Putamen (tissue), 1 donor: Measurements from ENCODE around the gene KCNH5.
"Not testable (repeated sequence)": the region's sequence is repeated elsewhere in the genome, so short reads cannot be mapped to it uniquely, and the experiment has no call there.

Experiments
- DNase-seq: peaks from one replicate; pipeline ENCODE4 v3.0.0-alpha.2; 2016; ENCODE audit warnings: low spot score

The KCNH5 gene

GRCh38 chr14:62882967-62883366 is 162.3 kb downstream of the KCNH5 start:
- DNase-seq, result no peak

- DNase-seq, result no peak
Observed at GRCh38 chr14:62866376-62866775, 178.9 kb downstream of the KCNH5 start.

GRCh38 chr14:62864588-62864987 is 180.7 kb downstream of the KCNH5 start:
- DNase-seq, result no peak

- DNase-seq, result not testable (repeated sequence)
Observed at GRCh38 chr14:62858011-62858410, 187.2 kb downstream of the KCNH5 start.

- DNase-seq, result no peak
Observed at GRCh38 chr14:62854951-62855350, 190.3 kb downstream of the KCNH5 start.

GRCh38 chr14:62847168-62847567 is 198.1 kb downstream of the KCNH5 start:
- no peak for DNase-seq

GRCh38 chr14:62844546-62844945 is 200.7 kb downstream of the KCNH5 start:
- DNase-seq, result no peak

GRCh38 chr14:62824086-62824485 is 221.2 kb downstream of the KCNH5 start:
- DNase-seq, result no peak

- DNase-seq, result no peak
Observed at GRCh38 chr14:62819931-62820330, 225.3 kb downstream of the KCNH5 start.

GRCh38 chr14:62807636-62808035 is 237.6 kb downstream of the KCNH5 start:
- no peak for DNase-seq

GRCh38 chr14:62800577-62800976 is 244.7 kb downstream of the KCNH5 start:
- no peak for DNase-seq

- no peak for DNase-seq
Observed at GRCh38 chr14:62796431-62796830, 248.8 kb downstream of the KCNH5 start.

GRCh38 chr14:62792578-62792977 is 252.7 kb downstream of the KCNH5 start:
- no peak for DNase-seq

GRCh38 chr14:62781328-62781727 is 263.9 kb downstream of the KCNH5 start:
- DNase-seq, result not testable (repeated sequence)

GRCh38 chr14:62778852-62779251 is 266.4 kb downstream of the KCNH5 start:
- no peak for DNase-seq

GRCh38 chr14:62778310-62778709 is 266.9 kb downstream of the KCNH5 start:
- DNase-seq, result no peak

- DNase-seq, result no peak
Observed at GRCh38 chr14:62777510-62777909, 267.7 kb downstream of the KCNH5 start.

GRCh38 chr14:62776300-62776699 is 269.0 kb downstream of the KCNH5 start:
- DNase-seq, result no peak

GRCh38 chr14:62768753-62769152 is 276.5 kb downstream of the KCNH5 start:
- DNase-seq, result no peak

GRCh38 chr14:62763951-62764350 is 281.3 kb downstream of the KCNH5 start:
- DNase-seq, result no peak

- no peak for DNase-seq
Observed at GRCh38 chr14:62759796-62760195, 285.5 kb downstream of the KCNH5 start.

GRCh38 chr14:62746881-62747280 is 298.4 kb downstream of the KCNH5 start:
- not testable (repeated sequence) for DNase-seq

GRCh38 chr14:62745496-62745895 is 299.8 kb downstream of the KCNH5 start:
- DNase-seq, result no peak

- no peak for DNase-seq
Observed at GRCh38 chr14:62743560-62743959, 301.7 kb downstream of the KCNH5 start.

- no peak for DNase-seq
Observed at GRCh38 chr14:62743118-62743517, 302.1 kb downstream of the KCNH5 start.
